Fibroblast of the aortic adventitia (primary cell): ENCODE measurements around the gene AAMDC. TPM values are rescaled to one million over a fixed set of nuclear protein-coding genes. Genes with fewer than 3 reads are reported as not detected.
"Not testable (repeated sequence)": the region's sequence is repeated elsewhere in the genome, so short reads cannot be mapped to it uniquely, and the experiment has no call there.

Experiments
- DNase-seq: peaks from one replicate; pipeline ENCODE4 v3.0.0-alpha.2; 2010; ENCODE audit warnings: low read depth
- H3K4me3 ChIP-seq: 2 replicates; pipeline ENCODE4 v1.5.1; 2011; ENCODE audit warnings: low read depth, mild to moderate bottlenecking, control low read depth, low read length, moderate library complexity
- total RNA-seq: library from RNA; depleted of rRNA; stranded (reverse); fragments of >200 nt; gene quantifications from 2 replicates; pipeline ENCODE4 v1.2.3, GENCODE V29; 2012; ENCODE audit warnings: low replicate concordance
- TF ChIP-seq, protein P1 (sequence below): IDR thresholded peaks from 2 replicates; pipeline ENCODE4 v1.5.1; 2011; ENCODE audit warnings: mild to moderate bottlenecking, low read length, control low read depth, inconsistent platforms; ENCODE audit not compliant: insufficient read depth

AAMDC gene
- total RNA-seq, 1 donor = 28.8 TPM

DNA sequence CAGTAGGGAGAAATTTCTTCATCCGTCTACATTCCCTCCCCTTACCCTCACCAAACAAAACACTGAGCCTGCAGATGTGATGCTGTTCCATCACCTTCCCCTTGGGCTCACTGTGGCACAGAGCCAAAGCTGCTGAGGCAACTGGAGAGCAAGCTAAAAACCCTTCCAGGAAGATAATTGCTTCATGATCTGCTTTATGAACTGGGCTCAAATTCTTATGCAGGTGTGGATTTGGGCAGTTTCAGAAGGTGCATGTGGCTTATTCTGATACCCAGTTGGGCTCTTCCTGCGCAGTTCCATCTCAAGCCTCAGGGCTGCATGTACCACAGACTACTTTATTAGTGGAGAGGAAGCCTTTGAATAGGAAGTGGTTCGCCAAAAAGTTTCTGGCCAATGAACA is 58.3 kb downstream of the AAMDC start:
- TF ChIP-seq, protein P1, sequence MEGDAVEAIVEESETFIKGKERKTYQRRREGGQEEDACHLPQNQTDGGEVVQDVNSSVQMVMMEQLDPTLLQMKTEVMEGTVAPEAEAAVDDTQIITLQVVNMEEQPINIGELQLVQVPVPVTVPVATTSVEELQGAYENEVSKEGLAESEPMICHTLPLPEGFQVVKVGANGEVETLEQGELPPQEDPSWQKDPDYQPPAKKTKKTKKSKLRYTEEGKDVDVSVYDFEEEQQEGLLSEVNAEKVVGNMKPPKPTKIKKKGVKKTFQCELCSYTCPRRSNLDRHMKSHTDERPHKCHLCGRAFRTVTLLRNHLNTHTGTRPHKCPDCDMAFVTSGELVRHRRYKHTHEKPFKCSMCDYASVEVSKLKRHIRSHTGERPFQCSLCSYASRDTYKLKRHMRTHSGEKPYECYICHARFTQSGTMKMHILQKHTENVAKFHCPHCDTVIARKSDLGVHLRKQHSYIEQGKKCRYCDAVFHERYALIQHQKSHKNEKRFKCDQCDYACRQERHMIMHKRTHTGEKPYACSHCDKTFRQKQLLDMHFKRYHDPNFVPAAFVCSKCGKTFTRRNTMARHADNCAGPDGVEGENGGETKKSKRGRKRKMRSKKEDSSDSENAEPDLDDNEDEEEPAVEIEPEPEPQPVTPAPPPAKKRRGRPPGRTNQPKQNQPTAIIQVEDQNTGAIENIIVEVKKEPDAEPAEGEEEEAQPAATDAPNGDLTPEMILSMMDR = peak; percentile 32
- peak; percentile 79 for DNase-seq
- H3K4me3 ChIP-seq = no peak overlapping the region

DNA sequence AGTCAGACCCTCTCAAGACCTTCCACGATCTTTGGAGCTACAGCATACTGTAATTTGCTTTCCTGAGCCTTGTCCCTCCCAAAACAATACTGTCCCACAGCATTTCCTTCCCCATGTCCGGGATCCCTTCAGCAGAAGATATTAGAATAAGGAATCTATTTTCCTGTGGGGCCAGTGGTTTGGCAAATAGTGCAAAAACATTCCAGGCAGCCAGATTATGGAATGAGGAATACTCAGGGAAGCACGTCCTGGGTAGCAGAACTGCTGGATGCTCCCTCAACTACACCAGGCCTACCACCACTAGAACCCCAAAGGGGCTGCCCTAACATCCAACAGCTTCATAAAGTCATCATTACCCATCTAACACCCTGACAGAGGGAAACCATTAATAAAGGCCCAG is 61.5 kb downstream of the AAMDC start:
- H3K4me3 ChIP-seq = no peak overlapping the region
- TF ChIP-seq, protein P1 = no peak
- peak; percentile 41 for DNase-seq

DNA sequence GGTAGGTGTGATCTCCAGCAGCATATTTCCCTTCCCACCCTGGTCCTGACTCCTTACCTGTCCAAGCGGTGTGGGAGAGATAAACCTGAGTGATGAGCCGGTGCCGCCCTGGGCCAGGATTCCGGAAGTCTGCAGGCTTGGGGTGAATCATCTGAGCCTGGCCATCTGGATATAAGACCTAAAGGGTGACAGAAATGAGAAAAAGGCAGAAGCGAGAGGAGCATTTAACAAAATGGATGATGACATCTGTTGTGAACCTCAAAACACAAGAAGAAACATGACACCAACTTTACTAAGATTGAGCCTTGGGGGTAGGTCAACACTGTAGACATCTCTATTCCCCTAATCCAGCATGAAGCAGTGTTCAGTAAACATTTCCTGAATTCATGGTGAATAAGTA is 62.8 kb downstream of the AAMDC start:
- no peak overlapping the region for H3K4me3 ChIP-seq
- DNase-seq = no peak
- TF ChIP-seq, protein P1 = no peak

DNA sequence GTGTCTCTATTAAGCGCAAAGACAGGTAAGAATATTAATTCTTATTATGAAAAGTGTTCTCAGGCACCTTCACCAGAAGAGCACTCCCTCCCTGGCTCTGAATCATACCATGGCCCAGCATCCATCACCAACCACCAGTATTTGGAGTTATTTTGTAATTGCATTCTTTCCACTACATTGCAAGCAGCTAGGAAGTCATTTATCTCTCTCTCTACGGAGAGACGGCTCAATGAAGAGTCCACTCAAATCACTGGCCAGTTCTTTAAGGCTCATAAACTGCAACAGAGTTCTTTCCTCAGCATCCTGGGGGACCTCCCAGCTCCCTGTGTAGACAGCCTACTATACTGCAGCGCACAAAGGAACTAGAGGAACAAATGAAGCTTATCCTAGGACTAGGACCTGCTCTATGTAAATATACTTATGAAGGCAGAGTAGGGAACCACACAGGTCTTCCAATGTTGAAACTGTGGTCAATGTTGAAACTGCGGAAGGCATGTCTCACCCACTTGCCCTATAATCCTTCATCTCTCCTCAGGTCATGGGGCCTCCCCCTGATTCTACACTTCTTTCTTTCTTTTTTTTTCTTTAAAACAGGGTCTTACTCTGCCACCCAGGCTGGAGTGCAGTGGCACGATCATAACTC is 63.4 kb downstream of the AAMDC start:
- TF ChIP-seq, protein P1 = no peak
- DNase-seq = peak; percentile 63
- H3K4me3 ChIP-seq = no peak overlapping the region

DNA sequence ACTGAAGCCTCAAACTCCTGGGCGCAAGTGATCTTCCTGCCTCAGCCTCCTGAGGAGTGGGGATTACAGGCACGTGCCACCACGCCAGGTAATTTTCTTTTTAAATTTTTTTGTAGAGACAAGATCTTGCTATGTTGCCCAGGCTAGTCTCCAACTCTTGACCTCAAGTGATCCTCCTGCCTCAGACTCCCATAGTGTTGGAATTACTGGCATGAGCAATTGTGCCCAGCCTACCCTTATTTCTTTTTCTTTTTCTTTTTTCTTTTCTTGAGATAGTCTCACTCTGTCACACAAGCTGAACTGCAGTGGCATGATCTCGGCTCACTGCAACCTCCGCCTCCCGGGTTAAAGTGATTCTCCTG is 63.9 kb downstream of the AAMDC start:
- no peak overlapping the region for H3K4me3 ChIP-seq
- no peak for DNase-seq
- TF ChIP-seq, protein P1 = no peak

DNA sequence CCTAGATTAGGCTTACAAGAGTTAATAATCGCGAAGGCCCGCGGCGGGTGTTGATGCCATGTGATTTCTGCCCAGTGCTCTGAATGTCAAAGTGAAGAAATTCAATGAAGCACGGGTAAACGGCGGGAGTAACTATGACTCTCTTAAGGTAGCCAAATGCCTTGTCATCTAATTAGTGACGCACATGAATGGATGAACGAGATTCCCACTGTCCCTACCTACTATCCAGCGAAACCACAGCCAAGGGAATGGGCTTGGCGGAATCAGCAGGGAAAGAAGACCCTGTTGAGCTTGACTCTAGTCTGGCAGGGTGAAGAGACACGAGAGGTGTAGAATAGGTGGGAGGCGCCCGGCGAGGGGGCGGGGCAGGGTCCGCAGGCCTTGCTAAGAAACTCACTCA is 65.5 kb downstream of the AAMDC start:
- TF ChIP-seq, protein P1 = no peak
- peak; percentile 32 for DNase-seq
- H3K4me3 ChIP-seq = no peak overlapping the region

DNA sequence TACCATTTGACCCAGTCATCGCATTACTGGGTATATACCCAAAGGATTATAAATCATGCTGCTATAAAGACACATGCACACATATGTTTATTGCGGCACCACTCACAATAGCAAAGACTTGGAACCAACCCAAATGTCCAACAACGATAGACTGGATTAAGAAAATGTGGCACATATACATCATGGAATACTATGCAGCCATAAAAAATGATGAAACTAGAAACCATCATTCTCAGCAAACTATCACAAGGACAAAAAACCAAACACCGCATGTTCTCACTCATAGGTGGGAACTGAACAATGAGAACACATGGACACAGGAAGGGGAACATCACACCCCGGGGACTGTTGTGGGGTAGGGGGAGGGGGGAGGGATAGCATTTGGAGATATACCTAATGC is 68.1 kb downstream of the AAMDC start:
- DNase-seq, H3K4me3 ChIP-seq: not testable (repeated sequence)

DNA sequence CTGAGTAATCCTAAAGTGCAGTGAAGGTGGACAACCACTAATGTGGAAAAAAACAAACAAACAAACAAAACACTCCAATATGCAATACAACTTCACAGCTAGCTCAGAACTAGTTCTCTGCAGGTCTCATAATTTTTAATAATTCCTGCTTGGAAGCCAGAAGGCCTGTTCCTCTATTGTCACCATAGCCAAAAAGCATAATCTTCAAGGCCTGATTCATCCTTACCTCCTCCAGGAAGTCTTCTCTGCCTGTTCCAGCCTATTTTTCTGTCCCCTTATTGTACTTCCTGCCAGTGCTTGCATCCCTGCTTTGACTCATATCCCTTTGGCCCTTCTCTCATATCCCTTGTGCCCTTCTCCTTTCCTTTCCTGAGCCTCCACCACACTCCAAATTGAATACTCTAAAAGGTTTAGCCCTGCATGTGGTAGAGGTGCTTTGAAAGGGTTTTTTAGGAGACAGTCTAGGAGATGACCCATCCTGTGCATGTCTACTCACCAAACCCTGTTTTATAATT is 69.2 kb downstream of the AAMDC start:
- not testable (repeated sequence) for DNase-seq

DNA sequence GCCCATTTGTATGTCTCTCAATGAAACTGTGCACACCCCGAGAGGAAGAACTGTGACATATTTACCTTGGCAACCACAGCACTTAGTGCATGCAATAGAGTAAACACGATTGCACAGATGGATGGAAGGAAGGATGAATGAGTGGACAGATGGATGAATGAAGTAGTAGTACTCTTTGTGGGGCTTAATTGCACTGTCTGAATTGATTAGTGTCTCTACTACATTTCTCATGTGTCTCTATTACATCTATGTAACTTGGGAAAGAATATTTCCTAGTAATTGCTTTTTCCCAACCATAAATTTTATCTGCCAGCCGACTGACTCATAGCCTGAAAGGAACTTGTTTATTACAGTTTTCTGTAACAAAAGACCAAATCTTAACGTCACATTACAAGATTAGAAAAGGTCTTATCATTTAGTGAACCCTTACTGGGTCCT is 69.7 kb downstream of the AAMDC start:
- peak; percentile 74 for DNase-seq
- not testable (repeated sequence) for H3K4me3 ChIP-seq

More for the DNA sequence above, 69.2 kb downstream of the AAMDC start:
- H3K4me3 ChIP-seq = not testable (repeated sequence)

DNA sequence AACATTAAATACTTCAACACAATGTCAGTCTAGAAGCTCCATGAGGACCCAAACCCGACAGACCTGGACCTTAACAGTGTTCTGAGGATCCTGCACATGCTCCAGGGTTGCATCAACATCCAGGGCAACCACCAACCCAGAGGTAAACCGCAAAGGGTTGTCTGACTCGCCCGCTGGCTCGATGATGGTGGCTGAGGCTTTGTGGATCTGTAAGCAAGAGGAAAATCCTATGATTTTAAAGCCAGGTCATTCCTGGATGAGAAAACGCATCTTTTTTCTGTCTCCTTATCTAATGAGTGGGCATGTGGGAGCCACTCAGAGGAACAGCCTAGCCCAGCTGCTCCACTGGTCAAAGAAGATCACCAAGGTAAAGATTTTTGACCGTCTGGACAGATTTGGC is 70.3 kb downstream of the AAMDC start:
- DNase-seq = peak; percentile 27
- H3K4me3 ChIP-seq = not testable (repeated sequence)

DNA sequence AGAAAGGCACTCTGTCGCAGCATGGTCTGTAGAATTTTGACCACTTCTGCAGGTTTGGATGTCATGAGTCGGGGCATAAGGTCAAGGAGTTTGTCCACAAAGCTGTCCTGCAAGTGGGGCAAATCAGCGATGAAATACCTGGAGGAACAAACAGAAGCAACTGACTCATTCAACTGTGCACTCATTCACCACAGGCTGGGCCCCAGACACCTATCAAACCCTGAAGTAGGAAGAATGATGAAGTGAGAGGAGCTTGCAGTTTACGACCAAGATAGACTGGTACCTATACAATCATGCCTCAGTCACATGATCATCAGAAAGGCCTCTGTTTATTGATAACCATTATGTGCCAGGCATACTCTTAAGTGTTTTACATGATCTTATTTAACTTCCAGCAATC is 70.8 kb downstream of the AAMDC start:
- not testable (repeated sequence) for DNase-seq, H3K4me3 ChIP-seq

DNA sequence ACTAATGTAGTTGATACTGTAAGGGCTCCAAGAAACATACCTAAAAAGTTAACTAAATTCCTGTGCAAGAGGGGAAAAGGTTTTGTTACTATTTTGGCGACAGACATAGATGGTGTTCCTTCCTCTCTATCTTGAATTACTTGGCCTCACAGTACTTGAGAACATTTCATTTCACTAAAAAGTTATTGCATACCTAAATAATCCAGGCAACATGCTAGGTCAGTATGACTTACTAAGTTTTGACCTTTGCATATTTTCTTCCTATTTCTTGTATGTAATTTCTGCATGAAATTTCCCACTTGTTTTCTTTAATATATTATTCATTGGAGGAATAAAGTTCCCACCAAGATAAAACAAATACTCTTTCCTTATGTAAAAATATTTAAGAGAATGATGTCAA is 74.0 kb downstream of the AAMDC start:
- not testable (repeated sequence) for H3K4me3 ChIP-seq, DNase-seq
